Ovary (tissue), 9 donors: ENCODE measurements around the gene CYTH1. TPM values are rescaled to one million over a fixed set of nuclear protein-coding genes. Genes with fewer than 3 reads are reported as not detected.

Experiments used
- DNase-seq, 5 donors: peaks; one replicate each; pipeline ENCODE4 v3.0.0-alpha.2; 2019 to 2020
- H3K27ac ChIP-seq, 2 donors: fragments of 200-600 bp; one replicate each; pipeline versions ENCODE4 v1.5.1 to v1.8.0; 2019 to 2022
- H3K27me3 ChIP-seq: fragments of 200-600 bp; one replicate; pipeline ENCODE4 v1.8.0; 2022
- H3K36me3 ChIP-seq: fragments of 200-600 bp; sonication (generic); one replicate; pipeline ENCODE4 v1.5.1; 2019
- H3K4me1 ChIP-seq: one replicate; pipeline ENCODE4 v1.8.1; 2013; ENCODE audit warnings: mild to moderate bottlenecking, moderate library complexity; ENCODE audit not compliant: insufficient read depth
- H3K4me3 ChIP-seq: fragments of 200-600 bp; sonication (generic); one replicate; pipeline ENCODE4 v1.5.1; 2017
- H3K9me3 ChIP-seq, 2 donors: fragments of 200-600 bp in 1 of 2; sonication (generic) in 1 of 2; one replicate each; pipeline versions ENCODE4 v1.5.1 to v1.8.1; 2013 to 2019; ENCODE audit warnings: mild to moderate bottlenecking in 1 of 2, moderate library complexity in 1 of 2
- CTCF ChIP-seq, 3 donors: fragments of 450-650 bp in 2 of 3; fragments of 200-600 bp in 1 of 3; IDR thresholded peaks; one replicate each; pipeline versions ENCODE4 v1.5.1 to v1.8.0; 2016 to 2022; ENCODE audit warnings: antibody characterized with exemption in 3 of 3, mild to moderate bottlenecking in 1 of 3
- EP300 ChIP-seq: sonication (generic); formaldehyde crosslinking; IDR thresholded peaks from one replicate; pipeline ENCODE4 v1.6.1; 2017; ENCODE audit warnings: antibody characterized with exemption
- POLR2A ChIP-seq: fragments of 450-650 bp; IDR thresholded peaks from one replicate; pipeline ENCODE4 v1.6.1; 2017; ENCODE audit warnings: antibody characterized with exemption, mild to moderate bottlenecking, moderate library complexity
- WGBS, 3 donors: extraction: QIAGEN DNeasy Blood & Tissue Kit in 1 of 3; methylation state at CpG; one replicate each; pipeline versions ENCODE4 v1.1.5 to v1.1.7; 2013 to 2017; 5-methylcytosine and 5-hydroxymethylcytosine counted together
- intact Hi-C, 4 donors: fragments of 100-400 bp; cut with DNase I; formaldehyde crosslinking; loops; one replicate each; pipeline versions ENCODE4 v1.11.0 to v1.15.1; 2022 to 2023
- polyA plus RNA-seq, 2 donors: library from polyadenylated mRNA; stranded (reverse); fragments of 200-250 nt in 1 of 2; fragments of 350-450 nt in 1 of 2; fragmentation: Illumina TruSeq in 1 of 2; extraction: RNeasy Lipid Tissue Mini Kit (QIAGEN cat#74804) in 1 of 2; gene quantifications; one replicate each; pipeline ENCODE4 v1.2.3, GENCODE V29; 2013 to 2014
- total RNA-seq, 7 donors: library from RNA; depleted of rRNA in 2 of 7; stranded (reverse); fragments of >200 nt in 2 of 7; fragmentation: NEBNext Ultra II Directional in 3 of 7; extraction: Animal tissue kit (Norgen Biotek cat#: 25700) in 3 of 7; gene quantifications; one replicate each; pipeline versions ENCODE4 v1.1.0 to v1.2.4, GENCODE V29; 2016 to 2023
- donor health status: DM: no; HTN: no; CAD: no; lungs with moderate emphysema.
- donor health status: DM: no; HTN: no; CAD: no.
- donor health status: Bipolar disorder and iron deficiency.
- donor health status: DM: yes; HTN: yes; CAD: no.
- donor health status: DM: no; HTN: no; CAD: no.
- donor health status: DM: yes; HTN: yes; CAD: no.

The CYTH1 gene
- total and polyA plus RNA-seq, 9 donors, result 15.1 to 35.3 (median 24.4) TPM

- Histone ChIP-seq H3K36me3 (no peaks in the 10 kb centered on the region), H3K27me3 (no peaks in the 10 kb centered on the region), H3K9me3 (no peaks in the 10 kb centered on the region), H3K27ac (no peak overlapping the region), H3K4me1 (no peaks in the 10 kb centered on the region), H3K4me3 (no peak overlapping the region)
- 78 to 89% (median 87%) methylated on average over 5 of the region's 5 CpGs for WGBS, 3 donors
- no peak for TF ChIP-seq EP300
- TF ChIP-seq CTCF (IDR thresholded peaks at IDR 0.05), result no peak
- no peak for TF ChIP-seq POLR2A
- DNase-seq, result no peak
- intact Hi-C loops, result no loop called here
Measured at GRCh38 chr17:78648293-78648692, 133.8 kb downstream of the CYTH1 start.

GRCh38 chr17:78647032-78647431, 135.0 kb downstream of the CYTH1 start:
- Histone ChIP-seq H3K36me3 (no peaks in the 10 kb centered on the region), H3K4me3 (no peak overlapping the region), H3K4me1 (no peaks in the 10 kb centered on the region), H3K27me3 (no peaks in the 10 kb centered on the region), H3K27ac (no peak overlapping the region), H3K9me3 (no peaks in the 10 kb centered on the region)
- TF ChIP-seq CTCF (IDR thresholded peaks at IDR 0.05), result no peak
- no peak for TF ChIP-seq EP300
- TF ChIP-seq POLR2A, result no peak
- 89 to 90% (median 90%) methylated on average over 8 of the region's 8 CpGs for WGBS, 3 donors
- intact Hi-C loops, result no loop called here
- no peak for DNase-seq

GRCh38 chr17:78645421-78646295, 136.4 kb downstream of the CYTH1 start:
- H3K4me1 ChIP-seq, result no peaks in the 10 kb centered on the region
- intact Hi-C loops, result no loop called here
- H3K27ac ChIP-seq, result no peak overlapping the region
- no peak overlapping the region for H3K4me3 ChIP-seq
- H3K9me3 ChIP-seq, result no peaks in the 10 kb centered on the region
- TF ChIP-seq CTCF (IDR thresholded peaks at IDR 0.05) (no peak), POLR2A (no peak), EP300 (no peak)
- no peak for DNase-seq
- H3K36me3 ChIP-seq, result no peaks in the 10 kb centered on the region
- no peaks in the 10 kb centered on the region for H3K27me3 ChIP-seq
- 68 to 70% (median 68%) methylated on average over 30 of the region's 30 CpGs for WGBS, 3 donors

- H3K36me3 ChIP-seq, result no peaks in the 10 kb centered on the region
- WGBS, 3 donors, result 87 to 90% (median 89%) methylated on average over 14 of the region's 14 CpGs
- no peak overlapping the region for H3K27ac ChIP-seq
- H3K9me3 ChIP-seq, result no peaks in the 10 kb centered on the region
- no peak for DNase-seq
- no peaks in the 10 kb centered on the region for H3K27me3 ChIP-seq
- intact Hi-C loops, result no loop called here
- H3K4me3 ChIP-seq, result no peak overlapping the region
- TF ChIP-seq POLR2A (no peak), CTCF (IDR thresholded peaks at IDR 0.05) (no peak), EP300 (no peak)
- no peaks in the 10 kb centered on the region for H3K4me1 ChIP-seq
Measured at GRCh38 chr17:78644931-78645351, 137.1 kb downstream of the CYTH1 start.
